ENCODE measurements around the gene MYH7B. TPM values are rescaled to one million over a fixed set of nuclear protein-coding genes. Genes with fewer than 3 reads are reported as not detected.

Gene MYH7B
- total and polyA plus RNA-seq, 2 experiments from 2014 or later: 0.10 to 1.1 TPM

DNA sequence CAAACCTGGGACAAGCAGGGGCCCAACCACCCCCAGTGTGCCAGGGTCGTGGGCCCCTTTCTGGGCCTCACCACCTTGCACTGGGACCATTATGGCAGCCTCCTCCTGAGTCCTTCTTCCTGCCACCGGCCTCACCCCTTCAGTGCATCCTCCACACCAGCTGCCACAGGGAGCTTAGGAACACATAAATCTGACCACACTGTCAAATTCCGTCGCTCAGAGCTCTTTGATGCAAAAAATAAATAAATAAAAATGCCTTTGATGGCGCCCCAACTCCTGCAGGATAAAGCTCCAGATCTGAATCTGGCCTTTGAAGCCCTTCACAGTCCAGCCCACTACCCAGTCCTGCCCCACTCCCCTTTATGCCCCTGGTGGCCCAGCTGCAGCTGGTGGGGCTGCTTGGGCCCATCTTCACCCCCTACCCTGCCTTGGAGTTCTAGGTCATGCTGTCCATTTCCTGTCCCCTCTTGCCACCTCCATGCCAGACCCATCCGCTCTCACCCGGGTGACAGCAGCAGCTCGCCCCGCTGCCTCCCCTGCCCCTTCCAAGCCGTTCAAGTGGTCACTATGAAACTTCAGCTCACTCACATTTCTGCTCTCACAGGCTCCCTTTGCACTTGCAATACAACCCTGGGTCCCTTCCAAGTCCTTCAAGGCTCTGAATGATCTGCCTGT is 16.0 kb downstream of the MYH7B start:
- DNase-seq (ENCODE audit: low spot score) (no peak), ATAC-seq (no peak)
- no peak overlapping the region for H3K4me3 Mint-ChIP-seq
- Histone ChIP-seq H3K4me2 (no peak overlapping the region), H3K4me1 (ENCODE audit: insufficient read depth) (no peaks in the 10 kb centered on the region), H3K27ac (ENCODE audit: low read depth) (no peak overlapping the region), H3K79me2 (replicated peaks; ENCODE audit: insufficient read depth) (no peaks in the 10 kb centered on the region), H3K36me3 (ENCODE audit: insufficient read depth) (no peaks in the 10 kb centered on the region), H3F3A (replicated peaks; ENCODE audit: low read depth) (0 out of 2 replicates have a peak, but pooled peaks cover 2% of the 10 kb centered on the region), H3K4me3 (no peak overlapping the region), H2AFZ (no peak overlapping the region), H4K20me1 (replicated peaks; ENCODE audit: insufficient read depth) (no peaks in the 10 kb centered on the region), H3K9me2 (ENCODE audit: insufficient read depth) (no peaks in the 10 kb centered on the region), H3K27me3 (ENCODE audit: insufficient read depth) (no peaks in the 10 kb centered on the region)
- TF ChIP-seq, protein P1, sequence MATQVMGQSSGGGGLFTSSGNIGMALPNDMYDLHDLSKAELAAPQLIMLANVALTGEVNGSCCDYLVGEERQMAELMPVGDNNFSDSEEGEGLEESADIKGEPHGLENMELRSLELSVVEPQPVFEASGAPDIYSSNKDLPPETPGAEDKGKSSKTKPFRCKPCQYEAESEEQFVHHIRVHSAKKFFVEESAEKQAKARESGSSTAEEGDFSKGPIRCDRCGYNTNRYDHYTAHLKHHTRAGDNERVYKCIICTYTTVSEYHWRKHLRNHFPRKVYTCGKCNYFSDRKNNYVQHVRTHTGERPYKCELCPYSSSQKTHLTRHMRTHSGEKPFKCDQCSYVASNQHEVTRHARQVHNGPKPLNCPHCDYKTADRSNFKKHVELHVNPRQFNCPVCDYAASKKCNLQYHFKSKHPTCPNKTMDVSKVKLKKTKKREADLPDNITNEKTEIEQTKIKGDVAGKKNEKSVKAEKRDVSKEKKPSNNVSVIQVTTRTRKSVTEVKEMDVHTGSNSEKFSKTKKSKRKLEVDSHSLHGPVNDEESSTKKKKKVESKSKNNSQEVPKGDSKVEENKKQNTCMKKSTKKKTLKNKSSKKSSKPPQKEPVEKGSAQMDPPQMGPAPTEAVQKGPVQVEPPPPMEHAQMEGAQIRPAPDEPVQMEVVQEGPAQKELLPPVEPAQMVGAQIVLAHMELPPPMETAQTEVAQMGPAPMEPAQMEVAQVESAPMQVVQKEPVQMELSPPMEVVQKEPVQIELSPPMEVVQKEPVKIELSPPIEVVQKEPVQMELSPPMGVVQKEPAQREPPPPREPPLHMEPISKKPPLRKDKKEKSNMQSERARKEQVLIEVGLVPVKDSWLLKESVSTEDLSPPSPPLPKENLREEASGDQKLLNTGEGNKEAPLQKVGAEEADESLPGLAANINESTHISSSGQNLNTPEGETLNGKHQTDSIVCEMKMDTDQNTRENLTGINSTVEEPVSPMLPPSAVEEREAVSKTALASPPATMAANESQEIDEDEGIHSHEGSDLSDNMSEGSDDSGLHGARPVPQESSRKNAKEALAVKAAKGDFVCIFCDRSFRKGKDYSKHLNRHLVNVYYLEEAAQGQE (IDR thresholded peaks at IDR 0.05; ENCODE audit: unreplicated experiment): no peak
- no peak for TF ChIP-seq JUNB (IDR thresholded peaks at IDR 0.05; ENCODE audit: unreplicated experiment)
- no peak for TF ChIP-seq STAT1 (IDR thresholded peaks at IDR 0.05; ENCODE audit: unreplicated experiment)
- TF ChIP-seq ZNF331 (CRISPR knock-in tag; IDR thresholded peaks at IDR 0.05; ENCODE audit: low read depth): no peak
- TF ChIP-seq, protein P2, sequence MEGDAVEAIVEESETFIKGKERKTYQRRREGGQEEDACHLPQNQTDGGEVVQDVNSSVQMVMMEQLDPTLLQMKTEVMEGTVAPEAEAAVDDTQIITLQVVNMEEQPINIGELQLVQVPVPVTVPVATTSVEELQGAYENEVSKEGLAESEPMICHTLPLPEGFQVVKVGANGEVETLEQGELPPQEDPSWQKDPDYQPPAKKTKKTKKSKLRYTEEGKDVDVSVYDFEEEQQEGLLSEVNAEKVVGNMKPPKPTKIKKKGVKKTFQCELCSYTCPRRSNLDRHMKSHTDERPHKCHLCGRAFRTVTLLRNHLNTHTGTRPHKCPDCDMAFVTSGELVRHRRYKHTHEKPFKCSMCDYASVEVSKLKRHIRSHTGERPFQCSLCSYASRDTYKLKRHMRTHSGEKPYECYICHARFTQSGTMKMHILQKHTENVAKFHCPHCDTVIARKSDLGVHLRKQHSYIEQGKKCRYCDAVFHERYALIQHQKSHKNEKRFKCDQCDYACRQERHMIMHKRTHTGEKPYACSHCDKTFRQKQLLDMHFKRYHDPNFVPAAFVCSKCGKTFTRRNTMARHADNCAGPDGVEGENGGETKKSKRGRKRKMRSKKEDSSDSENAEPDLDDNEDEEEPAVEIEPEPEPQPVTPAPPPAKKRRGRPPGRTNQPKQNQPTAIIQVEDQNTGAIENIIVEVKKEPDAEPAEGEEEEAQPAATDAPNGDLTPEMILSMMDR (conservative IDR thresholded peaks at IDR 0.05; ENCODE audit: low read depth in 2 of 2): no peak
- no peak for TF ChIP-seq CREB1 (CRISPR knock-in tag; IDR thresholded peaks at IDR 0.05; ENCODE audit: low read depth)
- no peak for TF ChIP-seq ZNF114 (CRISPR knock-in tag; IDR thresholded peaks at IDR 0.05)
- no peak for TF ChIP-seq POLR2AphosphoS5 (IDR thresholded peaks at IDR 0.05; ENCODE audit: low read depth)
- TF ChIP-seq, protein P3, sequence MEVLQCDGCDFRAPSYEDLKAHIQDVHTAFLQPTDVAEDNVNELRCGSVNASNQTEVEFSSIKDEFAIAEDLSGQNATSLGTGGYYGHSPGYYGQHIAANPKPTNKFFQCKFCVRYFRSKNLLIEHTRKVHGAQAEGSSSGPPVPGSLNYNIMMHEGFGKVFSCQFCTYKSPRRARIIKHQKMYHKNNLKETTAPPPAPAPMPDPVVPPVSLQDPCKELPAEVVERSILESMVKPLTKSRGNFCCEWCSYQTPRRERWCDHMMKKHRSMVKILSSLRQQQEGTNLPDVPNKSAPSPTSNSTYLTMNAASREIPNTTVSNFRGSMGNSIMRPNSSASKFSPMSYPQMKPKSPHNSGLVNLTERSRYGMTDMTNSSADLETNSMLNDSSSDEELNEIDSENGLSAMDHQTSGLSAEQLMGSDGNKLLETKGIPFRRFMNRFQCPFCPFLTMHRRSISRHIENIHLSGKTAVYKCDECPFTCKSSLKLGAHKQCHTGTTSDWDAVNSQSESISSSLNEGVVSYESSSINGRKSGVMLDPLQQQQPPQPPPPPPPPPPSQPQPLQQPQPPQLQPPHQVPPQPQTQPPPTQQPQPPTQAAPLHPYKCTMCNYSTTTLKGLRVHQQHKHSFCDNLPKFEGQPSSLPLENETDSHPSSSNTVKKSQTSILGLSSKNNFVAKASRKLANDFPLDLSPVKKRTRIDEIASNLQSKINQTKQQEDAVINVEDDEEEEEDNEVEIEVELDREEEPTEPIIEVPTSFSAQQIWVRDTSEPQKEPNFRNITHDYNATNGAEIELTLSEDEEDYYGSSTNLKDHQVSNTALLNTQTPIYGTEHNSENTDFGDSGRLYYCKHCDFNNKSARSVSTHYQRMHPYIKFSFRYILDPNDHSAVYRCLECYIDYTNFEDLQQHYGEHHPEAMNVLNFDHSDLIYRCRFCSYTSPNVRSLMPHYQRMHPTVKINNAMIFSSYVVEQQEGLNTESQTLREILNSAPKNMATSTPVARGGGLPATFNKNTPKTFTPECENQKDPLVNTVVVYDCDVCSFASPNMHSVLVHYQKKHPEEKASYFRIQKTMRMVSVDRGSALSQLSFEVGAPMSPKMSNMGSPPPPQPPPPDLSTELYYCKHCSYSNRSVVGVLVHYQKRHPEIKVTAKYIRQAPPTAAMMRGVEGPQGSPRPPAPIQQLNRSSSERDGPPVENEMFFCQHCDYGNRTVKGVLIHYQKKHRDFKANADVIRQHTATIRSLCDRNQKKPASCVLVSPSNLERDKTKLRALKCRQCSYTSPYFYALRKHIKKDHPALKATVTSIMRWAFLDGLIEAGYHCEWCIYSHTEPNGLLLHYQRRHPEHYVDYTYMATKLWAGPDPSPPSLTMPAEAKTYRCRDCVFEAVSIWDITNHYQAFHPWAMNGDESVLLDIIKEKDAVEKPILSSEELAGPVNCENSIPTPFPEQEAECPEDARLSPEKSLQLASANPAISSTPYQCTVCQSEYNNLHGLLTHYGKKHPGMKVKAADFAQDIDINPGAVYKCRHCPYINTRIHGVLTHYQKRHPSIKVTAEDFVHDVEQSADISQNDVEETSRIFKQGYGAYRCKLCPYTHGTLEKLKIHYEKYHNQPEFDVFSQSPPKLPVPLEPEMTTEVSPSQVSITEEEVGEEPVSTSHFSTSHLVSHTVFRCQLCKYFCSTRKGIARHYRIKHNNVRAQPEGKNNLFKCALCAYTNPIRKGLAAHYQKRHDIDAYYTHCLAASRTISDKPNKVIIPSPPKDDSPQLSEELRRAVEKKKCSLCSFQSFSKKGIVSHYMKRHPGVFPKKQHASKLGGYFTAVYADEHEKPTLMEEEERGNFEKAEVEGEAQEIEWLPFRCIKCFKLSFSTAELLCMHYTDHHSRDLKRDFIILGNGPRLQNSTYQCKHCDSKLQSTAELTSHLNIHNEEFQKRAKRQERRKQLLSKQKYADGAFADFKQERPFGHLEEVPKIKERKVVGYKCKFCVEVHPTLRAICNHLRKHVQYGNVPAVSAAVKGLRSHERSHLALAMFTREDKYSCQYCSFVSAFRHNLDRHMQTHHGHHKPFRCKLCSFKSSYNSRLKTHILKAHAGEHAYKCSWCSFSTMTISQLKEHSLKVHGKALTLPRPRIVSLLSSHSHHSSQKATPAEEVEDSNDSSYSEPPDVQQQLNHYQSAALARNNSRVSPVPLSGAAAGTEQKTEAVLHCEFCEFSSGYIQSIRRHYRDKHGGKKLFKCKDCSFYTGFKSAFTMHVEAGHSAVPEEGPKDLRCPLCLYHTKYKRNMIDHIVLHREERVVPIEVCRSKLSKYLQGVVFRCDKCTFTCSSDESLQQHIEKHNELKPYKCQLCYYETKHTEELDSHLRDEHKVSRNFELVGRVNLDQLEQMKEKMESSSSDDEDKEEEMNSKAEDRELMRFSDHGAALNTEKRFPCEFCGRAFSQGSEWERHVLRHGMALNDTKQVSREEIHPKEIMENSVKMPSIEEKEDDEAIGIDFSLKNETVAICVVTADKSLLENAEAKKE (CRISPR knock-in tag; IDR thresholded peaks at IDR 0.05): no peak
- no peak for TF ChIP-seq EZH2phosphoT487 (IDR thresholded peaks at IDR 0.05; ENCODE audit: unreplicated experiment)
- TF ChIP-seq NANOG (IDR thresholded peaks at IDR 0.05; ENCODE audit: borderline replicate concordance): no peak
- TF ChIP-seq EZH2 (IDR thresholded peaks at IDR 0.05; ENCODE audit: low read depth, unreplicated experiment): no peak
- TF ChIP-seq, protein P4, sequence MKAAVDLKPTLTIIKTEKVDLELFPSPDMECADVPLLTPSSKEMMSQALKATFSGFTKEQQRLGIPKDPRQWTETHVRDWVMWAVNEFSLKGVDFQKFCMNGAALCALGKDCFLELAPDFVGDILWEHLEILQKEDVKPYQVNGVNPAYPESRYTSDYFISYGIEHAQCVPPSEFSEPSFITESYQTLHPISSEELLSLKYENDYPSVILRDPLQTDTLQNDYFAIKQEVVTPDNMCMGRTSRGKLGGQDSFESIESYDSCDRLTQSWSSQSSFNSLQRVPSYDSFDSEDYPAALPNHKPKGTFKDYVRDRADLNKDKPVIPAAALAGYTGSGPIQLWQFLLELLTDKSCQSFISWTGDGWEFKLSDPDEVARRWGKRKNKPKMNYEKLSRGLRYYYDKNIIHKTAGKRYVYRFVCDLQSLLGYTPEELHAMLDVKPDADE (IDR thresholded peaks at IDR 0.05): no peak
- no peaks in the 10 kb centered on the region; the same call in none of the 3 replicates for H3K4me1 Mint-ChIP-seq
- no peaks in the 10 kb centered on the region for H3K9me3 Mint-ChIP-seq
- H3K36me3 Mint-ChIP-seq (ENCODE audit: low read depth): no peaks in the 10 kb centered on the region
- H3K27me3 Mint-ChIP-seq (ENCODE audit: insufficient read depth, low read depth, poor library complexity): peaks cover 5% of the 10 kb centered on the region
- no peak overlapping the region for H3K27ac Mint-ChIP-seq

Data from GM23338 (cell line).